ACC112 (cell line): ENCODE measurements around the gene FANCG.

Source experiments
- H2AFZ ChIP-seq: fragments of 200-600 bp; sonication (generic); one replicate; pipeline ENCODE4 v1.6.0; 2017; ENCODE audit warnings: antibody characterized with exemption, low read length; ENCODE audit not compliant: unreplicated experiment
- H3K27ac ChIP-seq: fragments of 200-600 bp; sonication (generic); 2 replicates; pipeline ENCODE4 v1.5.1; 2014; ENCODE audit warnings: low read depth, mild to moderate bottlenecking, antibody characterized with exemption, low read length, moderate library complexity
- H3K27me3 ChIP-seq: fragments of 200-600 bp; sonication (generic); 2 replicates; pipeline ENCODE4 v1.6.1; 2014; ENCODE audit warnings: mild to moderate bottlenecking, antibody characterized with exemption, low read length, moderate library complexity, mixed read lengths; ENCODE audit not compliant: insufficient read depth
- H3K36me3 ChIP-seq: fragments of 200-600 bp; sonication (generic); 2 replicates; pipeline ENCODE4 v1.6.1; 2016; ENCODE audit warnings: mild to moderate bottlenecking, antibody characterized with exemption, low read length, moderate library complexity, mixed read lengths; ENCODE audit not compliant: insufficient read depth
- H3K4me1 ChIP-seq: fragments of 200-600 bp; sonication (generic); one replicate; pipeline ENCODE4 v1.6.1; 2016; ENCODE audit warnings: low read length, mixed read lengths; ENCODE audit not compliant: insufficient read depth, unreplicated experiment, control insufficient read depth
- H3K4me3 ChIP-seq: fragments of 200-600 bp; sonication (generic); 2 replicates; pipeline ENCODE4 v1.5.1; 2014; ENCODE audit warnings: mild to moderate bottlenecking, low read depth, low read length
- H3K79me2 ChIP-seq: fragments of 200-600 bp; sonication (generic); one replicate; pipeline ENCODE4 v1.6.0; 2016; ENCODE audit warnings: low read length; ENCODE audit not compliant: control insufficient read depth, unreplicated experiment, insufficient read depth

FANCG gene

DNA sequence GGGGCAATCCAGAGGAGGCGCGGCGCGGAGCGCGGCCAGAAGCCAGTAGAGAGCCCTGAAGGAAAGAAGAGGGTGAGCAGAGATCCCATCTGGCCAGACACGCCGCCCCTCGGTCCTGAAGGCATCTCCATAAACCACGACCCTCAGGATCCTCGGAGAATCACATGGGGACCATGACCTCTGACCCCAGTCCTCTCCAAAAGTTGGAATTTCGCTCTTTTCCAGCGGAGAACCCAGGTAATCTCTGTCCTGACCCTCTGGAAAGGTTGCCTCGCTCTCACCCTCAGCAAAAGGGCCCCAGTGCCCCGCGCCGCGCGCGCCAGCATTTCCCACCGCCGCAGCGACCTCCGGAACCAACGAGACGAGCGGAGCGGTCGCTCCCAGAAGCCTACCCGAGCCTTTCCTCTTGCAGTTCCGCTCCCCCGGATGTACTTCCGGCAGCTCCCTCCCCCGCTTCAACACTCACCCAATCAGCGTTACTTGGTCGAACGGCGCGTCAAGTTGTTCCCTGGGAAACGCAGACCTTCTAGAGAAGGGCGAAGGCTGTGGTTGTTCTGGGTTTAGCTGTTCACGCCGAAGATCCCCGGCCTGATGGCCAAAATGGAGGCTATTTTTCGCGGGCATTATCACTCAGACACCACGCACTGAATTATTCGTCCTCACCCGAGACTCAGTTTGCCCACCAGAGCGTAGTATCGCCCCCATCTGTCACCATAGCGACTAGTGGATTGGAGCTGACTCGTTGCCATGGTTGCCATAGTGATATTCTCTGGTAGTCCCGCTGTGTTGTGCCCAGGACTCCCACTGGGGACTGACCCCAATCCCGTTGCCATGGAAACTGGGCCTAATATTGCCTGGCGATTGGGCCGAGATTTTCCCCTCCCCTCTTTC is 23.3 kb upstream of the FANCG start, which contains the start of gene STOML2:
Gene STOML2 (minus strand): TSS at position 363 of the 891 bp plus-strand sequence. CDS start 37 bp downstream, at position 326.
- Histone ChIP-seq H3K27me3 (no peaks in the 10 kb centered on the region), H2AFZ (peak within 1 kb of the TSS; percentile 54), H3K4me3 (peak within 1 kb of the TSS; percentile 84), H3K27ac (peak within 1 kb of the TSS; percentile 98), H3K79me2 (peaks cover 17% of the 10 kb centered on the region), H3K36me3 (peaks cover 7% of the 10 kb centered on the region; the same call in 1 of the 2 replicates), H3K4me1 (peaks cover 14% of the 10 kb centered on the region)

DNA sequence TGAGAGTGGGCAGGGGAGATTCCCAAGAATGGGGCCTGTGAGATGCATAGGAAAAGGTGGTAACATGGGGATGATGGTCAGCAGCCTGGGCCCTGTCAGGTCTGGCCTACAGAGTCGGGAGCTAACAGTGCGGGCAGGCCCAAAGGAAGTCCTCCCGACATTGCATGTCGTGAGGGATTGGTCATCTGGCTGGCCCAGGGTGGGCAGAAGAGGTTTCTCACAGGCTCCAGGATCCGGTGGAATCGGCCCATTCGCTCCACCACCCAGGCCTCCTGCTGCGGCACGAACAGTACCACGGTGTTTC is 22.7 kb upstream of the FANCG start:
- peak overlapping the region; percentile 84 for H3K4me3 ChIP-seq
- peaks cover 17% of the 10 kb centered on the region for H3K79me2 ChIP-seq
- no peak overlapping the region for H2AFZ ChIP-seq
- peak overlapping the region; percentile 98 for H3K27ac ChIP-seq
- peaks cover 7% of the 10 kb centered on the region; the same call in 1 of the 2 replicates for H3K36me3 ChIP-seq
- H3K27me3 ChIP-seq = no peaks in the 10 kb centered on the region
- peaks cover 14% of the 10 kb centered on the region for H3K4me1 ChIP-seq

- no peak overlapping the region for H3K4me3 ChIP-seq
- H3K36me3 ChIP-seq = peaks cover 4% of the 10 kb centered on the region; the same call in 1 of the 2 replicates
- no peaks in the 10 kb centered on the region for H3K27me3 ChIP-seq
- H3K27ac ChIP-seq = no peak overlapping the region
- H3K79me2 ChIP-seq = peaks cover 14% of the 10 kb centered on the region
- H3K4me1 ChIP-seq = peaks cover 13% of the 10 kb centered on the region
- H2AFZ ChIP-seq = no peak overlapping the region
Measured at GRCh38 chr9:35097573-35097972, 17.8 kb upstream of the FANCG start.

GRCh38 chr9:35096035-35096849 is 16.5 kb upstream of the FANCG start, which contains the start of gene PIGO:
Gene PIGO, minus strand, starts transcription at chr9:35096591. Its CDS starts 1,026 bp downstream, at chr9:35095565.
- Histone ChIP-seq H3K4me3 (peak within 1 kb of the TSS; percentile 83), H3K36me3 (peaks cover 4% of the 10 kb centered on the region; the same call in 1 of the 2 replicates), H3K27ac (peak within 1 kb of the TSS; percentile 84), H3K27me3 (no peaks in the 10 kb centered on the region), H3K4me1 (peaks cover 5% of the 10 kb centered on the region), H3K79me2 (peaks cover under 1% of the 10 kb centered on the region), H2AFZ (peak within 1 kb of the TSS; percentile 82)

- H3K36me3 ChIP-seq = peaks cover 15% of the 10 kb centered on the region
- H3K4me1 ChIP-seq = peaks cover 5% of the 10 kb centered on the region
Measured at GRCh38 chr9:35091536-35091935, 11.8 kb upstream of the FANCG start.

DNA sequence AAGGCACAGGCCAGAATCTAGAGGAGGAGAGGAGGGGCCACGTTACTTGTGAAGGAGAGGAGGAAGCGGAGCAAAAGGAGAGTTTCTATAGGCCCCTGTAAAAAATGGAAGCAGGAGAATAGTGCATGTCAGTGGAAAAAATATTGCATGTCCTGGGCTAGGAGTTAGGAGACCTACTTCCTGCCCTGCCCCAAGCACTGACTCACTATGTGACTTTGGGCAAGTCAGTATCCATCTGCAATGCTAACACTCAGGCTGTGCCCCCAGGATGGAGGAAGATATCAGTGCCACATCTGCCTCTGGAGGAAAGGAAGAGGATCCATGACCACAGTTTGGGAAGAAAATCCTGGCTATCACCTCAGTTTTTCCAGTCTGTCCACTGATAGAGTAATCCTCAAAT is 9.7 kb upstream of the FANCG start:
- H3K27me3 ChIP-seq = no peaks in the 10 kb centered on the region
- no peaks in the 10 kb centered on the region for H3K79me2 ChIP-seq
- no peak overlapping the region for H3K4me3 ChIP-seq
- no peak overlapping the region for H3K27ac ChIP-seq
- H2AFZ ChIP-seq = no peak overlapping the region
- H3K4me1 ChIP-seq = no peaks in the 10 kb centered on the region
- H3K36me3 ChIP-seq = peaks cover 15% of the 10 kb centered on the region

More at GRCh38 chr9:35091536-35091935, 11.8 kb upstream of the FANCG start:
- Histone ChIP-seq H3K27me3 (no peaks in the 10 kb centered on the region), H3K4me3 (no peak overlapping the region), H3K79me2 (no peaks in the 10 kb centered on the region), H2AFZ (no peak overlapping the region), H3K27ac (no peak overlapping the region)

DNA sequence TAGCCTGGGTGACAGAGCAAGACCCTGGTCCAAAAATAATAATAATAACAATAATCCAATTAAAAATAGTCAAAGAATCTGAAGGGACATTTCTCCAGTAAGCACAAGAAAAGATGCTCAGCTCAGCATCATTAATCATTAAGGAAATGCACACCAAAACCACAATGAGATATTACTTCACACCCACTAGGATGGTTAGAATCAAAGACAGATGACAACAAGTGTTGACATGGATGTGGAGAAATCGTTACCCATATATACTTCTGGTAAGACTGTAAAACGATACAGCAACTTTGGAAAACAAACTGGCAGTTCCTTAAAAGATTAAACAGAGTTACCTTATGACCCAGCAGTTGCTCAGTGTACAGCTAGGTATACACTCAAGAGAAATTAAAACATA is 5.3 kb upstream of the FANCG start:
- H3K79me2 ChIP-seq = no peaks in the 10 kb centered on the region
- no peak overlapping the region for H3K4me3 ChIP-seq
- 0 out of 2 replicates have a peak, but pooled peaks cover 3% of the 10 kb centered on the region for H3K36me3 ChIP-seq
- H3K27ac ChIP-seq = no peak overlapping the region
- H2AFZ ChIP-seq = no peak overlapping the region
- H3K27me3 ChIP-seq = no peaks in the 10 kb centered on the region
- no peaks in the 10 kb centered on the region for H3K4me1 ChIP-seq

GRCh38 chr9:35079041-35079425 is 709 bp downstream of the FANCG start:
- Histone ChIP-seq H3K27ac (peak overlapping the region; percentile 76; the same call in 1 of the 2 replicates), H2AFZ (peak overlapping the region; percentile 54), H3K27me3 (no peaks in the 10 kb centered on the region), H3K4me3 (peak overlapping the region; percentile 87), H3K79me2 (peaks cover 26% of the 10 kb centered on the region), H3K36me3 (peaks cover 3% of the 10 kb centered on the region; the same call in 1 of the 2 replicates), H3K4me1 (peaks cover 10% of the 10 kb centered on the region)

DNA sequence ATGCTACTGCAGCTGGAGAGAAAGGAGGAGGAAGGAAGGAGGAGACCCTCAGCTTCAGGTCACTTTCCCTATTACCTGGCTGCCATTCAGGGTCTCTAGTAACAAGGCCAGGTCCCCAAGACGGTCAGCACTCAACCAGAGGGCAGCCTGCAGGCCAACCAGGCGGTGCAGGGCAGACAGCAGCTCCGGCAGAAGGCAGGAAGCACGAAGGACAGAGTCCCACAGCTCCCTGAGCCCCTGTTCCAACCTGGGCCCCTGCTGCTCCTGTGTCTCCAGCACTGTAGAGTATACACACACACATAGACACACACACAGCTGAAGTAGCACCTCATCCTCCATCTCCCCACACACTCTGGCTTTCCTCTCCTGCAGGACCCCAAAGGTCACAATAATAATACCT is 1.7 kb downstream of the FANCG start:
- no peak overlapping the region for H2AFZ ChIP-seq
- peaks cover 26% of the 10 kb centered on the region for H3K79me2 ChIP-seq
- H3K36me3 ChIP-seq = peaks cover 7% of the 10 kb centered on the region; the same call in 1 of the 2 replicates
- peak overlapping the region; percentile 87 for H3K4me3 ChIP-seq
- peaks cover 13% of the 10 kb centered on the region for H3K4me1 ChIP-seq
- H3K27ac ChIP-seq = no peak overlapping the region
- H3K27me3 ChIP-seq = no peaks in the 10 kb centered on the region

DNA sequence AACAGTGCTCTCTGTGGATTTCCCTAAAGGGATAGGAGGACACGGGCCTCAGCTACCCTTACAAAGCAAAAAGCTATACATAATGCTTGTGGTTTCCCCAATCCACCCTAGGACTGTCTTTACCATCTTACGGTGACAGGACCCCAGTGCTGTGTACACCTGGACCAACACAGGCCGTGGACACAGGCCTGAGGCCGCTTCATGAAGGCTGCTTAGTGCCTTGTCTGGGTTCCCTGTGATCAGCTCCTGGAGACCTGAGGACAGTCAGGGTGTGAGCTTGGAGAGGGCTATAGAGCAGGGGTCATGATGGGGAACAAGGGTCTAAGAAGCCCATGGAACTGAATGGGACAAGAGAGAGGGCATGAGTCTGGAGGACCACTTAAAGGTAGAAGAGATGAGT is 2.9 kb downstream of the FANCG start:
- H3K27me3 ChIP-seq = no peaks in the 10 kb centered on the region
- peaks cover 26% of the 10 kb centered on the region for H3K79me2 ChIP-seq
- peaks cover 15% of the 10 kb centered on the region for H3K4me1 ChIP-seq
- H3K4me3 ChIP-seq = no peak overlapping the region
- no peak overlapping the region for H3K27ac ChIP-seq
- peaks cover 7% of the 10 kb centered on the region; the same call in 1 of the 2 replicates for H3K36me3 ChIP-seq
- H2AFZ ChIP-seq = no peak overlapping the region
